ENCODE results near the gene NAA60. TPM values are rescaled to one million over a fixed set of nuclear protein-coding genes. Genes with fewer than 3 reads are reported as not detected.
A peak's percentile ranks its signal among the peaks of the same experiment; 100 is the strongest.
"Not testable (repeated sequence)": the region's sequence is repeated elsewhere in the genome, so short reads cannot be mapped to it uniquely, and the experiment has no call there.

NAA60 gene
- total and polyA plus RNA-seq, 2 experiments from 2014 or later, result 11.2 to 49.4 TPM

- Histone ChIP-seq H3K9ac (no peak overlapping the region), H3F3A (ENCODE audit: insufficient read depth) (peaks cover 17% of the 10 kb centered on the region; the same call in 1 of the 2 replicates), H3K4me1 (ENCODE audit: insufficient read depth) (peaks cover 16% of the 10 kb centered on the region), H3K4me3 (no peak overlapping the region), H2AFZ (no peak overlapping the region), H3K79me2 (ENCODE audit: insufficient read depth) (peaks cover 100% of the 10 kb centered on the region), H3K36me3 (ENCODE audit: low read depth) (no peaks in the 10 kb centered on the region), H3K9me3 (ENCODE audit: low read depth) (no peaks in the 10 kb centered on the region), H3K4me2 (ENCODE audit: unreplicated experiment) (no peak overlapping the region), H3K27ac (no peak overlapping the region), H3K27me3 (replicated peaks; ENCODE audit: insufficient read depth) (no peaks in the 10 kb centered on the region), H4K20me1 (ENCODE audit: insufficient read depth) (peaks cover 1% of the 10 kb centered on the region; the same call in 1 of the 2 replicates), H3K9me2 (ENCODE audit: insufficient read depth) (no peaks in the 10 kb centered on the region)
- in situ Hi-C loops (cut with MboI), result no loop called here
- TF ChIP-seq EZH2phosphoT487 (IDR thresholded peaks at IDR 0.05; ENCODE audit: insufficient read depth, low read depth) (no peak), EZH2 (IDR thresholded peaks at IDR 0.05; ENCODE audit: insufficient read depth, poor library complexity, severe bottlenecking) (no peak)
- no peak for DNase-seq
- 98% methylated on average over 7 of the region's 7 CpGs for WGBS, 2 experiments (ENCODE audit: low coverage in 1 of 2, low lambda C conversion rate in 2 of 2, missing lambda C conversion rate in 2 of 2)
Measured at GRCh38 chr16:3469736-3470135, 26.3 kb downstream of the NAA60 start.

GRCh38 chr16:3470723-3471122 lies 27.2 kb downstream of the NAA60 start:
- H3K79me2 ChIP-seq (ENCODE audit: insufficient read depth), result peaks cover 100% of the 10 kb centered on the region
- H3K9me3 ChIP-seq (ENCODE audit: low read depth), result no peaks in the 10 kb centered on the region
- H2AFZ ChIP-seq, result no peak overlapping the region
- 91% methylated on average over 8 to 9 of the region's 9 CpGs for WGBS, 2 experiments (ENCODE audit: low coverage in 1 of 2, low lambda C conversion rate in 2 of 2, missing lambda C conversion rate in 2 of 2)
- peaks cover 16% of the 10 kb centered on the region for H3K4me1 ChIP-seq (ENCODE audit: insufficient read depth)
- TF ChIP-seq EZH2phosphoT487 (IDR thresholded peaks at IDR 0.05; ENCODE audit: insufficient read depth, low read depth) (no peak), EZH2 (IDR thresholded peaks at IDR 0.05; ENCODE audit: insufficient read depth, poor library complexity, severe bottlenecking) (no peak)
- peaks cover 17% of the 10 kb centered on the region; the same call in 1 of the 2 replicates for H3F3A ChIP-seq (ENCODE audit: insufficient read depth)
- H3K36me3 ChIP-seq (ENCODE audit: low read depth), result no peaks in the 10 kb centered on the region
- in situ Hi-C loops (cut with MboI), result no loop called here
- H3K4me3 ChIP-seq, result no peak overlapping the region
- H3K4me2 ChIP-seq (ENCODE audit: unreplicated experiment), result no peak overlapping the region
- H3K27ac ChIP-seq, result no peak overlapping the region
- H3K27me3 ChIP-seq (replicated peaks; ENCODE audit: insufficient read depth), result no peaks in the 10 kb centered on the region
- H3K9ac ChIP-seq, result no peak overlapping the region
- DNase-seq, result no peak
- H3K9me2 ChIP-seq (ENCODE audit: insufficient read depth), result no peaks in the 10 kb centered on the region
- no peaks in the 10 kb centered on the region for H4K20me1 ChIP-seq (ENCODE audit: insufficient read depth)

- in situ Hi-C loops (cut with MboI), result no loop called here
- Histone ChIP-seq H3K27ac (no peak overlapping the region), H2AFZ (no peak overlapping the region), H3K79me2 (ENCODE audit: insufficient read depth) (peaks cover 100% of the 10 kb centered on the region), H3K9me3 (ENCODE audit: low read depth) (no peaks in the 10 kb centered on the region), H3K9me2 (ENCODE audit: insufficient read depth) (no peaks in the 10 kb centered on the region), H3K9ac (no peak overlapping the region), H3F3A (ENCODE audit: insufficient read depth) (peaks cover 17% of the 10 kb centered on the region; the same call in 1 of the 2 replicates), H4K20me1 (ENCODE audit: insufficient read depth) (no peaks in the 10 kb centered on the region), H3K27me3 (replicated peaks; ENCODE audit: insufficient read depth) (no peaks in the 10 kb centered on the region), H3K4me2 (ENCODE audit: unreplicated experiment) (no peak overlapping the region), H3K4me1 (ENCODE audit: insufficient read depth) (peaks cover 16% of the 10 kb centered on the region), H3K4me3 (no peak overlapping the region), H3K36me3 (ENCODE audit: low read depth) (no peaks in the 10 kb centered on the region)
- TF ChIP-seq EZH2 (IDR thresholded peaks at IDR 0.05; ENCODE audit: insufficient read depth, poor library complexity, severe bottlenecking) (no peak), EZH2phosphoT487 (IDR thresholded peaks at IDR 0.05; ENCODE audit: insufficient read depth, low read depth) (no peak)
- DNase-seq, result no peak
- 92 to 93% methylated on average over 20 of the region's 20 CpGs for WGBS, 2 experiments (ENCODE audit: low coverage in 1 of 2, low lambda C conversion rate in 2 of 2, missing lambda C conversion rate in 2 of 2)
Measured at GRCh38 chr16:3471518-3472176, 28.2 kb downstream of the NAA60 start.

- Histone ChIP-seq H3K9ac (peak overlapping the region; percentile 69), H3K27me3 (replicated peaks; ENCODE audit: insufficient read depth) (no peaks in the 10 kb centered on the region), H3K27ac (peak overlapping the region; percentile 86), H2AFZ (no peak overlapping the region), H3K4me1 (ENCODE audit: insufficient read depth) (peaks cover 16% of the 10 kb centered on the region), H3K9me2 (ENCODE audit: insufficient read depth) (no peaks in the 10 kb centered on the region), H3K36me3 (ENCODE audit: low read depth) (no peaks in the 10 kb centered on the region), H3K9me3 (ENCODE audit: low read depth) (no peaks in the 10 kb centered on the region), H3K4me2 (ENCODE audit: unreplicated experiment) (peak overlapping the region; percentile 54), H3K4me3 (peak overlapping the region; percentile 59), H3F3A (ENCODE audit: insufficient read depth) (peaks cover 17% of the 10 kb centered on the region; the same call in 1 of the 2 replicates), H4K20me1 (ENCODE audit: insufficient read depth) (no peaks in the 10 kb centered on the region; the same call in 1 of the 2 replicates), H3K79me2 (ENCODE audit: insufficient read depth) (peaks cover 100% of the 10 kb centered on the region)
- TF ChIP-seq EZH2phosphoT487 (IDR thresholded peaks at IDR 0.05; ENCODE audit: insufficient read depth, low read depth) (no peak), EZH2 (IDR thresholded peaks at IDR 0.05; ENCODE audit: insufficient read depth, poor library complexity, severe bottlenecking) (no peak)
- in situ Hi-C loops (cut with MboI), result no loop called here
- 50 to 51% methylated on average over 10 of the region's 10 CpGs for WGBS, 2 experiments (ENCODE audit: low coverage in 1 of 2, low lambda C conversion rate in 2 of 2, missing lambda C conversion rate in 2 of 2)
- DNase-seq, result peak; percentile 80
Measured at GRCh38 chr16:3472878-3473595, 29.6 kb downstream of the NAA60 start.

GRCh38 chr16:3473596-3473943 lies 30.1 kb downstream of the NAA60 start:
- peak overlapping the region; percentile 69; the same call in 1 of the 2 replicates for H3K9ac ChIP-seq
- H3K27me3 ChIP-seq (replicated peaks; ENCODE audit: insufficient read depth); H2AFZ ChIP-seq; in situ Hi-C loops (cut with MboI); H3K9me2 ChIP-seq (ENCODE audit: insufficient read depth); H4K20me1 ChIP-seq (ENCODE audit: insufficient read depth); H3K36me3 ChIP-seq (ENCODE audit: low read depth); H3K4me2 ChIP-seq (ENCODE audit: unreplicated experiment); H3K4me3 ChIP-seq; DNase-seq; H3K9me3 ChIP-seq (ENCODE audit: low read depth): not testable (repeated sequence)
- H3F3A ChIP-seq (ENCODE audit: insufficient read depth), result peaks cover 17% of the 10 kb centered on the region; the same call in 1 of the 2 replicates
- WGBS, 2 experiments (ENCODE audit: low coverage in 1 of 2, low lambda C conversion rate in 2 of 2, missing lambda C conversion rate in 2 of 2), result 97 to 98% methylated on average over 3 of the region's 3 CpGs
- peak overlapping the region; percentile 86 for H3K27ac ChIP-seq
- H3K4me1 ChIP-seq (ENCODE audit: insufficient read depth), result peaks cover 16% of the 10 kb centered on the region
- H3K79me2 ChIP-seq (ENCODE audit: insufficient read depth), result peaks cover 100% of the 10 kb centered on the region
